ENCODE data around the gene CYTH1.

DNA sequence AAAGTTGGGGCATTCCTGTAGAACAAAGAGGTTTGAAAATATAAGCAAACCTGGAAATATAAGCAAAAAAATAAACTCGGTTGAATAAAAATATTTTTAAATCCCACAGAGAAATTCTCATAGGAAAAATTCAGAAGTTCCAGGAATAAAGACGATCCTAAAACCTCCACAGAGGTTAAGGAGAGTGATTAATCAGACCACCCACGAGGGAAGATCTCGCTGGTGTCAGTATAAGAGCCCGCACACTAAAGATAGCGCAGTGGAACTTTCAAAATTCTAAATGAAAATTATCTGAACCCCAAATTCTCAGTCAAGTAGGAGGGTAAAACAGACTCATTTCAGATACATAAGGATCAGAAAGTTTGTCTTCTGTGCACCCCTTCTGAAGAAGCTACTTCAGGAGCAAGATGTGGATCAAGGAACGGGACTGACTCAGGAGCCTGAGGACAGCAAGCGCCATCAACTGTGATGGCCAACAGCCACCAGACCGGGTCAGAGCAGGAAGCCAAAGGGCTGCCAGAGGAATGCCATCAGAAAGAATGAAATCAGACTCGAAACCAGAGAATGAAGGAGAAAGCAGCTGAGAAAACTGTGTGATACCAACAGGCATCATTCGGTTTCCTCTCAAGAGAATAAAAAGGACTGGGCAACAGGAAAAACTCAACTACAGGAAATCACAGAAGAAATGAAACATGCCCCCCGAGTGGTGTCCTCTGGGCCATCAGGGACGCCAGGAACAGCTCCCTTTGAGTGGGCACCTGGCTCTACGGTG is 66.9 kb downstream of the CYTH1 start:
- TF ChIP-seq TAF1 (IDR thresholded peaks at IDR 0.05; ENCODE audit: low read depth) (no peak), TCF12 (IDR thresholded peaks at IDR 0.05; ENCODE audit: low read depth) (no peak), FOXM1 (IDR thresholded peaks at IDR 0.05; ENCODE audit: borderline replicate concordance, low read depth) (no peak), EGR1 (IDR thresholded peaks at IDR 0.05) (no peak), RAD21 (IDR thresholded peaks at IDR 0.05; ENCODE audit: low read depth) (no peak), YY1 (IDR thresholded peaks at IDR 0.05; ENCODE audit: low read depth) (no peak), TEAD4 (IDR thresholded peaks at IDR 0.05) (no peak), EP300 (IDR thresholded peaks at IDR 0.05; ENCODE audit: borderline replicate concordance) (no peak), CREB1 (IDR thresholded peaks at IDR 0.05; ENCODE audit: low read depth) (no peak), CEBPB (IDR thresholded peaks at IDR 0.05) (no peak), NFIC (IDR thresholded peaks at IDR 0.05) (no peak)
- TF ChIP-seq, protein P1, sequence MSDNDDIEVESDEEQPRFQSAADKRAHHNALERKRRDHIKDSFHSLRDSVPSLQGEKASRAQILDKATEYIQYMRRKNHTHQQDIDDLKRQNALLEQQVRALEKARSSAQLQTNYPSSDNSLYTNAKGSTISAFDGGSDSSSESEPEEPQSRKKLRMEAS (IDR thresholded peaks at IDR 0.05): no peak
- TF ChIP-seq, protein P2, sequence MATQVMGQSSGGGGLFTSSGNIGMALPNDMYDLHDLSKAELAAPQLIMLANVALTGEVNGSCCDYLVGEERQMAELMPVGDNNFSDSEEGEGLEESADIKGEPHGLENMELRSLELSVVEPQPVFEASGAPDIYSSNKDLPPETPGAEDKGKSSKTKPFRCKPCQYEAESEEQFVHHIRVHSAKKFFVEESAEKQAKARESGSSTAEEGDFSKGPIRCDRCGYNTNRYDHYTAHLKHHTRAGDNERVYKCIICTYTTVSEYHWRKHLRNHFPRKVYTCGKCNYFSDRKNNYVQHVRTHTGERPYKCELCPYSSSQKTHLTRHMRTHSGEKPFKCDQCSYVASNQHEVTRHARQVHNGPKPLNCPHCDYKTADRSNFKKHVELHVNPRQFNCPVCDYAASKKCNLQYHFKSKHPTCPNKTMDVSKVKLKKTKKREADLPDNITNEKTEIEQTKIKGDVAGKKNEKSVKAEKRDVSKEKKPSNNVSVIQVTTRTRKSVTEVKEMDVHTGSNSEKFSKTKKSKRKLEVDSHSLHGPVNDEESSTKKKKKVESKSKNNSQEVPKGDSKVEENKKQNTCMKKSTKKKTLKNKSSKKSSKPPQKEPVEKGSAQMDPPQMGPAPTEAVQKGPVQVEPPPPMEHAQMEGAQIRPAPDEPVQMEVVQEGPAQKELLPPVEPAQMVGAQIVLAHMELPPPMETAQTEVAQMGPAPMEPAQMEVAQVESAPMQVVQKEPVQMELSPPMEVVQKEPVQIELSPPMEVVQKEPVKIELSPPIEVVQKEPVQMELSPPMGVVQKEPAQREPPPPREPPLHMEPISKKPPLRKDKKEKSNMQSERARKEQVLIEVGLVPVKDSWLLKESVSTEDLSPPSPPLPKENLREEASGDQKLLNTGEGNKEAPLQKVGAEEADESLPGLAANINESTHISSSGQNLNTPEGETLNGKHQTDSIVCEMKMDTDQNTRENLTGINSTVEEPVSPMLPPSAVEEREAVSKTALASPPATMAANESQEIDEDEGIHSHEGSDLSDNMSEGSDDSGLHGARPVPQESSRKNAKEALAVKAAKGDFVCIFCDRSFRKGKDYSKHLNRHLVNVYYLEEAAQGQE (IDR thresholded peaks at IDR 0.05; ENCODE audit: low read depth): no peak
- TF ChIP-seq, protein P3, sequence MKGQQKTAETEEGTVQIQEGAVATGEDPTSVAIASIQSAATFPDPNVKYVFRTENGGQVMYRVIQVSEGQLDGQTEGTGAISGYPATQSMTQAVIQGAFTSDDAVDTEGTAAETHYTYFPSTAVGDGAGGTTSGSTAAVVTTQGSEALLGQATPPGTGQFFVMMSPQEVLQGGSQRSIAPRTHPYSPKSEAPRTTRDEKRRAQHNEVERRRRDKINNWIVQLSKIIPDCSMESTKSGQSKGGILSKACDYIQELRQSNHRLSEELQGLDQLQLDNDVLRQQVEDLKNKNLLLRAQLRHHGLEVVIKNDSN (IDR thresholded peaks at IDR 0.05): no peak

All from Ishikawa (cell line).